H1 (cell line): Measurements from ENCODE around the gene TBX18. TPM values are rescaled to one million over a fixed set of nuclear protein-coding genes. Genes with fewer than 3 reads are reported as not detected.

Experiments
- CREB1 ChIP-seq: IDR thresholded peaks from 2 replicates; pipeline ENCODE4 v1.6.1; 2012; ENCODE audit warnings: inconsistent platforms
- EP300 ChIP-seq, 2 experiments: IDR thresholded peaks; 1 replicate in 1 of 2; 2 replicates in 1 of 2; pipeline ENCODE4 v1.6.1; 2011 to 2012; ENCODE audit warnings: low read depth in 2 of 2, low read length in 2 of 2, mild to moderate bottlenecking in 2 of 2, borderline replicate concordance in 1 of 2, inconsistent platforms in 1 of 2, moderate library complexity in 1 of 2
- POLR2AphosphoS5 ChIP-seq: IDR thresholded peaks from 2 replicates; pipeline ENCODE4 v1.6.1; 2011; ENCODE audit warnings: low read depth, low read length
- SUZ12 ChIP-seq: fragments of 200-600 bp; sonication (generic); IDR thresholded peaks from 2 replicates; pipeline ENCODE4 v1.6.1; 2012; ENCODE audit warnings: mild to moderate bottlenecking, inconsistent platforms, low read length, moderate library complexity, mixed read lengths
- TAF1 ChIP-seq: IDR thresholded peaks from 2 replicates; pipeline ENCODE4 v1.6.1; 2011; ENCODE audit warnings: mild to moderate bottlenecking, low read depth, low read length
- polyA plus RNA-seq, 7 experiments: library from polyadenylated mRNA; depleted of rRNA in 3 of 7; stranded (reverse) in 5 of 7; unstranded in 2 of 7; fragments of >200 nt in 5 of 7; fragments of 200-250 nt in 2 of 7; gene quantifications; 1 replicate in 5 of 7; 2 replicates in 1 of 7; 4 replicates in 1 of 7; pipeline versions ENCODE4 v1.2.1 to v1.2.3, GENCODE V29; 2011 to 2013; ENCODE audit warnings: missing spikeins in 2 of 7, mixed read lengths in 2 of 7
- total RNA-seq: library from RNA; stranded (reverse); fragmentation: NEBNext Ultra II Directional; extraction: Animal tissue kit (Norgen Biotek cat#: 25700); gene quantifications from 2 replicates; pipeline ENCODE4 v1.2.1, GENCODE V29; 2021
- TF ChIP-seq, protein P1 (sequence below): fragments of 300-600 bp; sonication (generic); IDR thresholded peaks from 2 replicates; pipeline ENCODE4 v1.7.1; 2012; ENCODE audit warnings: low read length, moderate library complexity, mild to moderate bottlenecking, inconsistent platforms; ENCODE audit not compliant: insufficient replicate concordance

The TBX18 gene
- total and polyA plus RNA-seq, 2 of the 8 experiments (the other 6 are each of a cell fraction or from before 2014, with no cell fraction given): 0.02 TPM; not detected in 1

GRCh38 chr6:84645000-84645399 is 119.4 kb downstream of the TBX18 start (continued):
- TF ChIP-seq, protein P1, sequence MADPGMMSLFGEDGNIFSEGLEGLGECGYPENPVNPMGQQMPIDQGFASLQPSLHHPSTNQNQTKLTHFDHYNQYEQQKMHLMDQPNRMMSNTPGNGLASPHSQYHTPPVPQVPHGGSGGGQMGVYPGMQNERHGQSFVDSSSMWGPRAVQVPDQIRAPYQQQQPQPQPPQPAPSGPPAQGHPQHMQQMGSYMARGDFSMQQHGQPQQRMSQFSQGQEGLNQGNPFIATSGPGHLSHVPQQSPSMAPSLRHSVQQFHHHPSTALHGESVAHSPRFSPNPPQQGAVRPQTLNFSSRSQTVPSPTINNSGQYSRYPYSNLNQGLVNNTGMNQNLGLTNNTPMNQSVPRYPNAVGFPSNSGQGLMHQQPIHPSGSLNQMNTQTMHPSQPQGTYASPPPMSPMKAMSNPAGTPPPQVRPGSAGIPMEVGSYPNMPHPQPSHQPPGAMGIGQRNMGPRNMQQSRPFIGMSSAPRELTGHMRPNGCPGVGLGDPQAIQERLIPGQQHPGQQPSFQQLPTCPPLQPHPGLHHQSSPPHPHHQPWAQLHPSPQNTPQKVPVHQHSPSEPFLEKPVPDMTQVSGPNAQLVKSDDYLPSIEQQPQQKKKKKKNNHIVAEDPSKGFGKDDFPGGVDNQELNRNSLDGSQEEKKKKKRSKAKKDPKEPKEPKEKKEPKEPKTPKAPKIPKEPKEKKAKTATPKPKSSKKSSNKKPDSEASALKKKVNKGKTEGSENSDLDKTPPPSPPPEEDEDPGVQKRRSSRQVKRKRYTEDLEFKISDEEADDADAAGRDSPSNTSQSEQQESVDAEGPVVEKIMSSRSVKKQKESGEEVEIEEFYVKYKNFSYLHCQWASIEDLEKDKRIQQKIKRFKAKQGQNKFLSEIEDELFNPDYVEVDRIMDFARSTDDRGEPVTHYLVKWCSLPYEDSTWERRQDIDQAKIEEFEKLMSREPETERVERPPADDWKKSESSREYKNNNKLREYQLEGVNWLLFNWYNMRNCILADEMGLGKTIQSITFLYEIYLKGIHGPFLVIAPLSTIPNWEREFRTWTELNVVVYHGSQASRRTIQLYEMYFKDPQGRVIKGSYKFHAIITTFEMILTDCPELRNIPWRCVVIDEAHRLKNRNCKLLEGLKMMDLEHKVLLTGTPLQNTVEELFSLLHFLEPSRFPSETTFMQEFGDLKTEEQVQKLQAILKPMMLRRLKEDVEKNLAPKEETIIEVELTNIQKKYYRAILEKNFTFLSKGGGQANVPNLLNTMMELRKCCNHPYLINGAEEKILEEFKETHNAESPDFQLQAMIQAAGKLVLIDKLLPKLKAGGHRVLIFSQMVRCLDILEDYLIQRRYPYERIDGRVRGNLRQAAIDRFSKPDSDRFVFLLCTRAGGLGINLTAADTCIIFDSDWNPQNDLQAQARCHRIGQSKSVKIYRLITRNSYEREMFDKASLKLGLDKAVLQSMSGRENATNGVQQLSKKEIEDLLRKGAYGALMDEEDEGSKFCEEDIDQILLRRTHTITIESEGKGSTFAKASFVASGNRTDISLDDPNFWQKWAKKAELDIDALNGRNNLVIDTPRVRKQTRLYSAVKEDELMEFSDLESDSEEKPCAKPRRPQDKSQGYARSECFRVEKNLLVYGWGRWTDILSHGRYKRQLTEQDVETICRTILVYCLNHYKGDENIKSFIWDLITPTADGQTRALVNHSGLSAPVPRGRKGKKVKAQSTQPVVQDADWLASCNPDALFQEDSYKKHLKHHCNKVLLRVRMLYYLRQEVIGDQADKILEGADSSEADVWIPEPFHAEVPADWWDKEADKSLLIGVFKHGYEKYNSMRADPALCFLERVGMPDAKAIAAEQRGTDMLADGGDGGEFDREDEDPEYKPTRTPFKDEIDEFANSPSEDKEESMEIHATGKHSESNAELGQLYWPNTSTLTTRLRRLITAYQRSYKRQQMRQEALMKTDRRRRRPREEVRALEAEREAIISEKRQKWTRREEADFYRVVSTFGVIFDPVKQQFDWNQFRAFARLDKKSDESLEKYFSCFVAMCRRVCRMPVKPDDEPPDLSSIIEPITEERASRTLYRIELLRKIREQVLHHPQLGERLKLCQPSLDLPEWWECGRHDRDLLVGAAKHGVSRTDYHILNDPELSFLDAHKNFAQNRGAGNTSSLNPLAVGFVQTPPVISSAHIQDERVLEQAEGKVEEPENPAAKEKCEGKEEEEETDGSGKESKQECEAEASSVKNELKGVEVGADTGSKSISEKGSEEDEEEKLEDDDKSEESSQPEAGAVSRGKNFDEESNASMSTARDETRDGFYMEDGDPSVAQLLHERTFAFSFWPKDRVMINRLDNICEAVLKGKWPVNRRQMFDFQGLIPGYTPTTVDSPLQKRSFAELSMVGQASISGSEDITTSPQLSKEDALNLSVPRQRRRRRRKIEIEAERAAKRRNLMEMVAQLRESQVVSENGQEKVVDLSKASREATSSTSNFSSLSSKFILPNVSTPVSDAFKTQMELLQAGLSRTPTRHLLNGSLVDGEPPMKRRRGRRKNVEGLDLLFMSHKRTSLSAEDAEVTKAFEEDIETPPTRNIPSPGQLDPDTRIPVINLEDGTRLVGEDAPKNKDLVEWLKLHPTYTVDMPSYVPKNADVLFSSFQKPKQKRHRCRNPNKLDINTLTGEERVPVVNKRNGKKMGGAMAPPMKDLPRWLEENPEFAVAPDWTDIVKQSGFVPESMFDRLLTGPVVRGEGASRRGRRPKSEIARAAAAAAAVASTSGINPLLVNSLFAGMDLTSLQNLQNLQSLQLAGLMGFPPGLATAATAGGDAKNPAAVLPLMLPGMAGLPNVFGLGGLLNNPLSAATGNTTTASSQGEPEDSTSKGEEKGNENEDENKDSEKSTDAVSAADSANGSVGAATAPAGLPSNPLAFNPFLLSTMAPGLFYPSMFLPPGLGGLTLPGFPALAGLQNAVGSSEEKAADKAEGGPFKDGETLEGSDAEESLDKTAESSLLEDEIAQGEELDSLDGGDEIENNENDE: no peak
- TF ChIP-seq SUZ12: no peak
- TF ChIP-seq CREB1: no peak
- no peak for TF ChIP-seq TAF1
- TF ChIP-seq EP300 (IDR thresholded peaks at IDR 0.05; ENCODE audit: borderline replicate concordance in 1 of 2, low read depth in 2 of 2, low read length in 2 of 2): no peak
- TF ChIP-seq POLR2AphosphoS5: no peak
